ENCODE measurements around the gene FAM120B. TPM values are rescaled to one million over a fixed set of nuclear protein-coding genes. Genes with fewer than 3 reads are reported as not detected.

Gene FAM120B
- total RNA-seq, 4 donors from 2014 or later = 10.7 to 17.0 (median 13.5) TPM

GRCh38 chr6:170420791-170421776 is 114.5 kb downstream of the FAM120B start:
- Histone ChIP-seq H3K4me1 (no peaks in the 10 kb centered on the region), H3K36me3 (no peaks in the 10 kb centered on the region), H3K27ac (no peak overlapping the region), H3K27me3 (peaks cover 0 to 3% (median 0%) of the 10 kb centered on the region in 3 donors), H3K4me3 (no peak overlapping the region), H3K9me3 (no peaks in the 10 kb centered on the region)
- in situ Hi-C loops (cut with MboI; ENCODE audit: low sequenced_read_pairs in 4 of 4) (no loop called here), intact Hi-C loops (cut with DNase I; ENCODE audit: low total_unique reads) (no loop called here)
- ATAC-seq = no peak
- TF ChIP-seq CTCF (IDR thresholded peaks at IDR 0.05 in 4 of 5, conservative IDR thresholded peaks at IDR 0.05 in 1 of 5) (no peak), POLR2A (IDR thresholded peaks at IDR 0.05) (no peak)
- DNase-seq = no peak

GRCh38 chr6:170421921-170422320 is 115.4 kb downstream of the FAM120B start:
- in situ Hi-C loops (cut with MboI; ENCODE audit: low sequenced_read_pairs in 4 of 4) = no loop called here
- ATAC-seq (no peak), DNase-seq (no peak)
- no peak overlapping the region for H3K27ac ChIP-seq
- no peaks in the 10 kb centered on the region for H3K4me1 ChIP-seq
- no peaks in the 10 kb centered on the region for H3K9me3 ChIP-seq
- intact Hi-C loops (cut with DNase I; ENCODE audit: low total_unique reads) = no loop called here
- TF ChIP-seq POLR2A (IDR thresholded peaks at IDR 0.05) (no peak), CTCF (IDR thresholded peaks at IDR 0.05 in 4 of 5, conservative IDR thresholded peaks at IDR 0.05 in 1 of 5) (no peak)
- H3K27me3 ChIP-seq = peaks cover 0 to 3% (median 0%) of the 10 kb centered on the region in 3 donors
- no peaks in the 10 kb centered on the region for H3K36me3 ChIP-seq
- no peak overlapping the region for H3K4me3 ChIP-seq

GRCh38 chr6:170423030-170423429 is 116.5 kb downstream of the FAM120B start:
- H3K4me1 ChIP-seq = no peaks in the 10 kb centered on the region
- peaks cover 0 to 3% (median 0%) of the 10 kb centered on the region in 3 donors for H3K27me3 ChIP-seq
- H3K36me3 ChIP-seq = no peaks in the 10 kb centered on the region
- TF ChIP-seq POLR2A (IDR thresholded peaks at IDR 0.05) (no peak), CTCF (IDR thresholded peaks at IDR 0.05 in 4 of 5, conservative IDR thresholded peaks at IDR 0.05 in 1 of 5) (no peak)
- in situ Hi-C loops (cut with MboI; ENCODE audit: low sequenced_read_pairs in 4 of 4) = no loop called here
- DNase-seq (no peak), ATAC-seq (no peak)
- no peak overlapping the region for H3K27ac ChIP-seq
- H3K4me3 ChIP-seq = no peak overlapping the region
- no peaks in the 10 kb centered on the region for H3K9me3 ChIP-seq
- intact Hi-C loops (cut with DNase I; ENCODE audit: low total_unique reads) = no loop called here

DNA sequence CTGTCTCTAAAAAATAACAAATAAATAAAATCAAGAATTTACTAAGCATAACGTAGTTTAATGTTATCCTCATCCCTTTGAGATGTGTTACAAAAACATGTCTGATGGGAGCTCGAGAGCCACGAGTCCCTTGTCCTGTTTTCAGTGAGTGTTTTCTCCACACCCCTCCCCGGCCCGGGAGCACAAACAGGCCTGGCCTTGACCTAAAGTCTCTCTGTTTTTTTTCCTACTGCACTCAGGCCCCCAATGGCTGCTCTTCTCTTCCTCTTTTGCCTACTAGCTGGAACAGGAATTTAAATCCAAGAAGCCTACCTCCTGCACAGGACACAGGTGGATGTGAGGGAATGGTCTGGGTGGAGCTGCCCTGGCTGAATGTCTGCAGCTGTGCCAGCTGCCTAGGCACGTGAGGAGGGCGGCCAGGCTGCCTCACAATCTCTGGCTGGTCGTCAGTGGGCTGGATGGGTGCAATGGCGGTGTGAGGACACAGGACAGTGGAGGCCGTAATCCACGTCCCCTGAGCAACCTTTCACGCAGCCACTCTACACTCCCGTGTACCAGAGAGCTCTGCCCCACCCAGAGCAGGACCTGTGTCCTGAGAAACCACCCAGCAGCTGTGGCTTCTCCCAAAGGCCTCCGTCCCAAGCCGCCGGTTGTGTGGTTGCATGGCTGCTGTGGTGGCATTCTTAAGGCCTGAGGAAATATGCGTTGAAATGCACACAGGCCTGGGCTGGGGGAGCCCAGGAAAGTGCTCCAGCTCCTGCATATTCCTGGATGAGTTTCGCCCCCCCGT is 117.5 kb downstream of the FAM120B start:
- Histone ChIP-seq H3K4me1 (no peaks in the 10 kb centered on the region), H3K27ac (no peak overlapping the region), H3K27me3 (peaks cover 0 to 3% (median 0%) of the 10 kb centered on the region in 3 donors), H3K4me3 (no peak overlapping the region), H3K36me3 (no peaks in the 10 kb centered on the region), H3K9me3 (no peaks in the 10 kb centered on the region)
- DNase-seq = no peak
- in situ Hi-C loops (cut with MboI; ENCODE audit: low sequenced_read_pairs in 4 of 4) (no loop called here), intact Hi-C loops (cut with DNase I; ENCODE audit: low total_unique reads) (no loop called here)
- peak in 1 of 2 donors; percentile 22 for ATAC-seq
- no peak for TF ChIP-seq POLR2A (IDR thresholded peaks at IDR 0.05)
- no peak for TF ChIP-seq CTCF (IDR thresholded peaks at IDR 0.05 in 4 of 5, conservative IDR thresholded peaks at IDR 0.05 in 1 of 5)

Data from gastrocnemius medialis (tissue), 4 donors.